HG03354 (cell line): ENCODE data around the gene LCN12.
"Not testable (repeated sequence)": the region's sequence is repeated elsewhere in the genome, so short reads cannot be mapped to it uniquely, and the experiment has no call there.

Experiments
- ATAC-seq: cut with Tn5 transposase; IDR thresholded peaks from one replicate; pipeline ENCODE4 v1.9.1; 2021; ENCODE audit warnings: mild to moderate bottlenecking; ENCODE audit not compliant: unreplicated experiment, poor library complexity, severe bottlenecking

Gene LCN12

DNA sequence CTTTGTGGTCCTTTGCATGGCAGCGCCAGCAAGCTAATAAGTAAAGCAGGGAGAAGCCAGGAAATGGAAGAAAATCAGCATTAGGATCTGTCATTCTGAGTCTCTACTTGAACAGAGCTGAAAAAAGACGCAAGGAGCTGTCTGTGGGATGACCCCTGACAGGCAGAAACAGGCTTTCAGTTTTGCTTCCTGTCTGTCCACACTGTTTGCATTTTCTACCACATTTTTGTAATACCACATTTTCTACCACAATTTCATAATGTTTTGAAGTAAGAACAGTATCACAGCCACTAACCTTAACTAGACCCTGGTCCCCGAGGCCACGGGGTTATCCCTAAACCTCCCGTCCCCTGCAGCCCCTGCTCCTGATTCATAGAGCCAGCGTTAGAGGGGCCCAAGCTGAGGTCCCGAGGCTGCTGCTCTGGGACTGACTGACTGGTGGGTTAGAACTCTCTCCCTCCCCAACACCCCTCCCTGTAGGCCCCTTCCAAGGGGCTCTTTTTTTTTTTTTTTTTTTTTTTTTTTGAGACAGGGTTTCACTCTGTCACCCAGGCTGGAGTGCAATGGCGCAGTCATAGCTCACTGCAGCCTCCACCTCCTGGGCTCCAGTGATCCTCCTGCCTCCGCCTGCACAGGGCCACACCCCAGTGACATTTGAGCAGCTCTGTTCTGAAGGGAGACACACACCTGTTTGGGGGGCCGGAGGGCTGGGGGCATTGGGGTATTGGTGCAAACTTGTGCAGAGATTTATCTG, 48.3 kb downstream of the LCN12 start:
- peak; percentile 81 for ATAC-seq

DNA sequence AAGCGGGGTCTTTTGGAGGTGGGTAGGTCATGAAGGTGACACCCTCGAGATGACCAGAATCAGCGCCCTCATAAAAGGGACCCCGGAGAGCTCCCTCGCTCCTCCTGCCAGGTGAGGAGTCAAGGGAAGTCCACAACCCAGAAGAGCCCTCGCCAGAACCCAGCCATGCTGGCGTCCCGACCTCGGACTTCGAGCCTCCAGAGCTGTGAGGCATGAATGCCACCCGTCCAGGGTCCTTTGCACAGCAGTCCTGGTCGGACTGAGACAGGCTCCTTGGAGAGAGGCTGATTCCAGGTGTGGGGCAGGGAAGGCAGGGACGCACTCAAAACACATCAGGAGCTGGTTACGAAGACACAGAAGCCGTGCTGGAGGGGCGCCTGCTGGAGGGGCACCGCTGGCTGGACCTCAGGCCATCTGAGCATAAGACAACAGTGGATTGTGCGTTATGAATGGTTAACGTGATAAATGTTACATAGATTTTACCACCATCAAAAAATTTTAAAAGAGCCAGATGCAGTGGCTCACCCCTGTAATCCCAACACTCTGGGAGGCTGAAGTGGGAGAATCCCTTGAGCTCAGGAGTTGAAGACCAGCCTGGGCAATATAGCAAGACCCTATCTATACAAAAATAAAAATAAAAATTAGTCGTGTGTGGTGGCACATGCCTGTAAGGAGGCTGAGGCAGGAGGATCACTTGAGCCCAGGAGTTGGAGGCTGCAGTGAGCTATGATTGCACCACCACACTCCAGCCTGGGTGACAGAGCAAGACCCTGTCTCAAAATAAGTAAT, 50.0 kb downstream of the LCN12 start:
- no peak for ATAC-seq

DNA sequence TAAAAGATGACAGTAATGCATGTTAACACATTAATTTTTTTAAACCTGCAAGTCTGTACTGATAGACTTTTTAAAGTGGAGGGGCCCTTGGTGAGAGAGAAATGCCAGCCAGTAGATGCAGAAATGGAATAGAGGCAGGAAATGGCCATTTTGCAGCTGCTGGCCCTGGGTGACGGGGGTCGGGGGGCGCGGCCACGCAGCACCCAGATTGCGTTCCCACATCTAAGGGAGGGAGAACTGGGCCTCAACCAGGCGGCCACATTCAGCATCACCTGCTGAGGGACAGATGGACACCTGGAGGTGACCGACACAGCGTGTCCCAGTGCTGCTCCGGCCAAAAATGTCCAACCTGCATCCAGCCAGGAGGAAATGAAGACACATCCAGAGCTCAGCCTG, 50.6 kb downstream of the LCN12 start:
- ATAC-seq, result no peak

GRCh38 chr9:137004285-137004684, 52.2 kb downstream of the LCN12 start:
- ATAC-seq, result not testable (repeated sequence)
